Measurements from ENCODE around the gene CUL1.

Gene CUL1

GRCh38 chr7:148794476-148794875, 95.8 kb downstream of the CUL1 start:
- no peak for TF ChIP-seq NFIC (IDR thresholded peaks at IDR 0.05)
- no peak for TF ChIP-seq FOXM1 (IDR thresholded peaks at IDR 0.05; ENCODE audit: borderline replicate concordance, low read depth)
- TF ChIP-seq EP300 (IDR thresholded peaks at IDR 0.05; ENCODE audit: borderline replicate concordance) = no peak
- TF ChIP-seq EGR1 (IDR thresholded peaks at IDR 0.05) = no peak
- TF ChIP-seq, protein P1, sequence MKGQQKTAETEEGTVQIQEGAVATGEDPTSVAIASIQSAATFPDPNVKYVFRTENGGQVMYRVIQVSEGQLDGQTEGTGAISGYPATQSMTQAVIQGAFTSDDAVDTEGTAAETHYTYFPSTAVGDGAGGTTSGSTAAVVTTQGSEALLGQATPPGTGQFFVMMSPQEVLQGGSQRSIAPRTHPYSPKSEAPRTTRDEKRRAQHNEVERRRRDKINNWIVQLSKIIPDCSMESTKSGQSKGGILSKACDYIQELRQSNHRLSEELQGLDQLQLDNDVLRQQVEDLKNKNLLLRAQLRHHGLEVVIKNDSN (IDR thresholded peaks at IDR 0.05) = no peak
- TF ChIP-seq CEBPB (IDR thresholded peaks at IDR 0.05) = no peak
- no peak for TF ChIP-seq MAX (IDR thresholded peaks at IDR 0.05)
- no peak for TF ChIP-seq CREB1 (IDR thresholded peaks at IDR 0.05; ENCODE audit: low read depth)
- no peak for TF ChIP-seq TCF12 (IDR thresholded peaks at IDR 0.05; ENCODE audit: low read depth)
- TF ChIP-seq TEAD4 (IDR thresholded peaks at IDR 0.05) = no peak
- no peak for TF ChIP-seq ZBTB7A (IDR thresholded peaks at IDR 0.05; ENCODE audit: low read depth)
- no peak for TF ChIP-seq REST (IDR thresholded peaks at IDR 0.05; ENCODE audit: low read depth)
- no peak for TF ChIP-seq YY1 (IDR thresholded peaks at IDR 0.05; ENCODE audit: low read depth)
- no peak for TF ChIP-seq RAD21 (IDR thresholded peaks at IDR 0.05; ENCODE audit: low read depth)

GRCh38 chr7:148796841-148797240, 98.1 kb downstream of the CUL1 start:
- TF ChIP-seq, protein P1 (IDR thresholded peaks at IDR 0.05) = no peak
- no peak for TF ChIP-seq CREB1 (IDR thresholded peaks at IDR 0.05; ENCODE audit: low read depth)
- no peak for TF ChIP-seq CEBPB (IDR thresholded peaks at IDR 0.05)
- no peak for TF ChIP-seq RAD21 (IDR thresholded peaks at IDR 0.05; ENCODE audit: low read depth)
- TF ChIP-seq FOXM1 (IDR thresholded peaks at IDR 0.05; ENCODE audit: borderline replicate concordance, low read depth) = no peak
- no peak for TF ChIP-seq TCF12 (IDR thresholded peaks at IDR 0.05; ENCODE audit: low read depth)
- TF ChIP-seq YY1 (IDR thresholded peaks at IDR 0.05; ENCODE audit: low read depth) = no peak
- no peak for TF ChIP-seq TEAD4 (IDR thresholded peaks at IDR 0.05)
- TF ChIP-seq NFIC (IDR thresholded peaks at IDR 0.05) = no peak
- TF ChIP-seq MAX (IDR thresholded peaks at IDR 0.05) = no peak
- TF ChIP-seq EP300 (IDR thresholded peaks at IDR 0.05; ENCODE audit: borderline replicate concordance) = no peak
- TF ChIP-seq TAF1 (IDR thresholded peaks at IDR 0.05; ENCODE audit: low read depth) = no peak
- TF ChIP-seq ZBTB7A (IDR thresholded peaks at IDR 0.05; ENCODE audit: low read depth) = no peak
- TF ChIP-seq EGR1 (IDR thresholded peaks at IDR 0.05) = no peak
- no peak for TF ChIP-seq REST (IDR thresholded peaks at IDR 0.05; ENCODE audit: low read depth)

DNA sequence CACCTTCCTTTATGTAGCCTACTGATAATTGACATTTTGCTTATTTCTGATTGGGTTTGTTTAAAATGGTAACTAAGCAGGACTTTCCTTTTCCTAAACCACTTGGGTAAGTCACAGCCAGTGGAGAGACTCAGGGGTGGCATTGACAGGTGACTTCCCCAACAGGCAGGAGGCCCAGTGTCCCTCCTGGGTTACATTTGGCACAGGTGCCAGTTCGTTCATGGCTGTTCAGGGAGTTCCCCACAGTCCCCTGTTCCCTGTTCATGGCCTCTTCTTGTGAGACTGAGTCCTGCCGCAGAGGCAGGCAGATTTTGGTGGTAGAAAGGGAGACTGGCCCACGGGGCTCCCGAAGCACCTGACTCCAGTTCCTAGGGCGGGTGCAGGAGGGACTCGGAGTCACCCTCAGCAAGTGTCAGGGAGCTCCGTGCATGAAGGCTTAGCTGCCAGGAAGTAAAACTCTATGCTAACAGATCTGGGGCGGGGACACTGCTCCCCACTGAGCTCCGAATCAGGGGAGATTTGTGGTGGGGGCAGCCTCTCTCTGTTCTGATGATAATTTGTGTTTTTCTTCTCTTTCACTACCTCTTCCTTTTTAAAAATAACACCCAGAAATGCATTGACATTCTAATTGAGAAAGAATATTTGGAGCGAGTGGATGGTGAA, 101.3 kb downstream of the CUL1 start:
- TF ChIP-seq, protein P1 (IDR thresholded peaks at IDR 0.05) = no peak
- no peak for TF ChIP-seq TCF12 (IDR thresholded peaks at IDR 0.05; ENCODE audit: low read depth)
- no peak for TF ChIP-seq EGR1 (IDR thresholded peaks at IDR 0.05)

GRCh38 chr7:148800677-148801076, 102.0 kb downstream of the CUL1 start:
- TF ChIP-seq REST (IDR thresholded peaks at IDR 0.05; ENCODE audit: low read depth) (no peak), ZBTB7A (IDR thresholded peaks at IDR 0.05; ENCODE audit: low read depth) (no peak), MAX (IDR thresholded peaks at IDR 0.05) (no peak), EGR1 (IDR thresholded peaks at IDR 0.05) (no peak), RAD21 (IDR thresholded peaks at IDR 0.05; ENCODE audit: low read depth) (no peak), FOXM1 (IDR thresholded peaks at IDR 0.05; ENCODE audit: borderline replicate concordance, low read depth) (no peak), YY1 (IDR thresholded peaks at IDR 0.05; ENCODE audit: low read depth) (no peak), NFIC (IDR thresholded peaks at IDR 0.05) (no peak)
